ENCODE results near the gene TPD52L1. TPM values are rescaled to one million over a fixed set of nuclear protein-coding genes. Genes with fewer than 3 reads are reported as not detected.

Gene TPD52L1
- total RNA-seq, 1 experiment from 2014 or later: 4.5 TPM

DNA sequence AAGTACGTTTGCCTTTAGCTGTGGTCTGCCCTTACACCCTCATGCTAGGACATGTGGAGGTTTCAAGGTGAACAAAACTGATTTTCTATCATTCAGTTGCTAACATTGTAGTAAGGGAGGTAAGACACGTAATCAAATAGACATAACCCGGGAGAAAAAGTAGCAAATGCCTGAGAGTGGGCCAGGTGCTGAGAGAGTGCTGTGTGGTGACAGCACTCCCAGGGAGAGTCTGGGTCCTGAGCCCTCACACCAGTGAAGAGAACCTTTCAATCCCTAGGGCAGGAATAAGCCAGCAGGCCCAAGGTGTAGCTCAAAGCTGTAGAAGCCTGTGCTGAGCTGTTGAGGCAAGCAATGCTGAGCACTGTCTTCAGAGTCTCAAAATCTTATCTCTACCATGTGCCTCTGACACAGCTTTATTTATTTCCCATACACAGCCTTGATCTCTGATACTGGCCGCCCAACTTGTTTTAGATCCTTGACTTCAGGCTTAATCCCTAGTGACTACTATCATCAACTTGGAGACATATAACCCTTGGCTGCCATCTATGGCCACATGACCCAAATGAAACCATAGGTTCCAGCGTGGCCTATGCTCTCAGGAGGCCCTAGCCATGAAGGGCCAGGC lies 55.2 kb downstream of the TPD52L1 start:
- no peak for DNase-seq (ENCODE audit: low spot score)

DNA sequence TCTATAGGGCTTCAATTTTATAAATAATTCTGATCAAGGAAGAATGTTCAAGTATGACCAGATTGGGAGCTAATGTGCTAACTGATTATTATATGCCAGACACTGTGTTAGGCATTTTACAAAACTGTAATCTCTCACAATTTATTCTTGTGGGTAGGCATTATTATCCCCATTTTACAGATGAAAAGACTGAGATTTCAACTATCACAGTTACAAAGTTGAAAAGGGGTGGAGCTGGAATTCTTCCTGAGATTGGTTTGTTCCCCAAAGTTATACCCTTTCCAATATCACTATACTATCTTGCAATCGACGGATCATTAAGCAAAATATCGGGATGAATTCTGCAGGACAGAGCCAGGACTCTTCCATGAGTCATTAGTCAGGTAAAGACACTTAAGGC lies 57.1 kb downstream of the TPD52L1 start:
- no peak for DNase-seq (ENCODE audit: low spot score)

DNA sequence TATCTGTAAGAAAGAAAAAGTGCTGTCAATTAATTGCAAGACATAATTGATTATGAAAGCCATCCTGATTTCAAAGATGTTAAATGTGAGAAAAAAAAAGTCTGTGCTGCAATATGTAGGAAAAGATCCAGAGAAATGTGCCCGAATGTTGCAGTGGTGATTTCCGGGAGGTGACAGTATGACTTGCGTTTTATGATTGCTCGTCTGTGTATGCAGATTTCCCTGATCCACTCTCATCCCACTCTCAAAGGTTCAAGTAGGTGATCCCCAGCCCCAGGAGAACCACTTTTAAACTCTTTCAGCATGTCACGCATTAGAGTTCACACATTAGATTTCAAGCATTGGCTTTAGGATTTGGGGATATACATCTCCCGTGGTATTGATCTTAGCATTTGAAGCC lies 57.8 kb downstream of the TPD52L1 start:
- no peak for DNase-seq (ENCODE audit: low spot score)

DNA sequence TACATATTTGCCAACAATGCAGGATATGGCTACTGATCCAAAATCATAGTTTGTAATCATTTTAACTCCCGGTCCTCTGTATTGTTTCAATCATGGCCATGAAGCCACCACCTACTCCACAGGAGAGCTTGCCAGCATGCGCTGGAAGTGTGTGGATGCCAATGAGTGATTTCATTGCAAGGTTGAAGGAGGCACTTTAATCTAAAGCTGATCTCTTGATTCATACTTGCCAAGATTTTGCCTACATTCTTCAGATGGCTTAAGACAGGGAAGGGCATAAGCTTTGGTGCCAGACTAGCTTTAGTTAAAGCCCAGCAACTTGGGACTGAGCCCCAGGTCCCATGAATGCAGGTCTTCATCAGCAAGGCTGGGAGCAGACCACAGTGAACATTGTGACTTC lies 58.8 kb downstream of the TPD52L1 start:
- no peak for DNase-seq (ENCODE audit: low spot score)

DNA sequence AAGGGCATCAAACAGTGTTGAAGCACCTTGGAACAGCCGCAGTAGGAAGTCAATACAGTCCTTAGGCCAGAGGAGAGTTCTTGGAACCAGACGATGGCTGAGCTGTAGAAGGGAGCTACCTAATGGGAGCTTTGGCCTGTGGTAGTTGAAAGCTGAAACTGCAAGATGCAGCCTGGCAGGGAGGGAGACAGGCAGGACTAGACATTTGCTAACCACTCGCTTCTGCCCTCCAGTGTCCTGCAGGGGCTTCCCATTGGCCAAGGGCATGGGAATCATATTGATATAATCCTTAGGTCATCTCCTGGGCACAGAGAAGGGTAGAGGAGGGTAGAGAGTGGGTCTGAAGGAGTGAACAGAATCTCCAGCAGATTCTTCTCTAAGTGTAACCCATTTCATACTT lies 60.4 kb downstream of the TPD52L1 start:
- no peak for DNase-seq (ENCODE audit: low spot score)

DNA sequence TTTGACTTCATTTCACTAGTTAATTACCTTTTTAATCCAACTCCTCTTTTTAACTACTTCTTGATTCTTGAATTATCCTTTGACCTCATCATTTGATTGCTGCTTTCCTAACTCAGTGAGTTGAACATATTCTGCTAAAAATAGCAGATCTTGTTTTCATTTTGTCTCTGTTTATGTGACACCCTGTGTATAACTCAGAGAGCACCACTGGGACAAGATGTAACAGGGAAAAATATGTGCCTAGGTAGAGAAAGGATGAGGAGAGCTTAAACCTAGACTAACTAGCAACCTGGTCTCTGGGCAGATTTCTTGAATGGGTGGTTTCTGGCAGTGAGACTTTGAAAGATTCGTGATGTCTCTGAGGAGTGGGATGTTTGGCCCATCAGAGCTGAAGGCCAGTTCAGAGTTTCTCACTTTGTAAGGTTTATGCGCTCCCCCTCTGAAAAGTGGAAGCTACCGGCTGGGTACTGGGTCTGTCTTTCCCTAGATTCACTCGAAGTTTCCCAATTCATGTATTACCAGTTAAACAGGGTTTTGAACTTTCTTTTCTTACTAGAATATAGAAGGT lies 61.8 kb downstream of the TPD52L1 start:
- no peak for DNase-seq (ENCODE audit: low spot score)

DNA sequence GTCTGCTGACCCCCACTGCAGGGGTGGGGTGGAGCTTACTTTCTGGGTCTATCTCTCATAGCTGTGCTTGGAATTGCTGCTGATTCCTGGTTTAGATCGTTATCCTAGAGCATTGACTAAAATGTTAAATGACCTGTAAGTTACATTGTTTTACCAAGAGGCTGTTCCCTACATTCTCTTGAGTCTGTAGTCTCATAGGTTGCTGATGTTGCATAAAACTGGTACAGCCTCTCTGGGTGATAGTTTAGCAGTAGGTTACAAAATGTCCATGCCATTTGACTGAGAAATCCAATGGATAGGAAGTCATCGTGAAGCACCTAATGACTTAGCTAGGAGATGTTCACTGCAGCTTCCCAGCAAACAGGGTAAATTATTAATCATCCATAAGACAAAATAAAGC lies 62.4 kb downstream of the TPD52L1 start:
- no peak for DNase-seq (ENCODE audit: low spot score)

DNA sequence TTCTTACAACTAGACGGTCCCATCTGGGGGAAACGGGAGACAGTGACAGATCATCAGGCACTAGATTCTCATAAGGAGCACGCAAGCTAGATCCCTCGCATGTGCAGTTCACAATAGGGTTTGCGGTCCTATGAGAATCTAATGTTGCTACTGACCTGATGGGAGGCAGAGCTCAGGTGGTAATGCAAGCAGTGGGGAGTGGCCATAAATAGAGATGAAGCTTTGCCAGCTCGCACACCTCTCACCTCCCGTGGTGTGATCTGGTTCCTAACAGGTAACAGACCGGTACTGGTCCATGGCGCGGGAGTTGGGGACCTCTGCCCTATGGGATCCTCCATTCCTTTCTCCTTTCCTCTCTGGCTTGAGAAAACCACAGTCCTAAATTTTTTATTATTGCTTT lies 63.8 kb downstream of the TPD52L1 start:
- no peak for DNase-seq (ENCODE audit: low spot score)

DNA sequence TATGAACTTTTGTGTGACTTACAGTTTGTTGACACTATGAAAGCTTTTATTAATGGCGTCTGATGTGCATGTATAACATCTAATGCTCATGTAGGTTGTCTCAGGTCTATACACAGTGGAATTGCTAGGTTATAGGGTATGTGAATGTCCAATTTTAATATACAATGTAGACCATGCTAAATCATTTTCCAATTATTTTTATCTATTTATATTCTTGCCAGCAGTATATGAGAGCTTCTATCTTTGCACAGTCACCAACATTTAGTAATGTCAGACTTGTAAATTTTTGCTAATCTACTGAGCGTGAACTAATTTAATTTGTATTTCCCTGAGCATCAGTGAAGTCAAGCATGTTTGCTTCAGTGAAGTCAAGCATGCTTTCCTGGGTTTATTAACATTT lies 64.4 kb downstream of the TPD52L1 start:
- no peak for DNase-seq (ENCODE audit: low spot score)

DNA sequence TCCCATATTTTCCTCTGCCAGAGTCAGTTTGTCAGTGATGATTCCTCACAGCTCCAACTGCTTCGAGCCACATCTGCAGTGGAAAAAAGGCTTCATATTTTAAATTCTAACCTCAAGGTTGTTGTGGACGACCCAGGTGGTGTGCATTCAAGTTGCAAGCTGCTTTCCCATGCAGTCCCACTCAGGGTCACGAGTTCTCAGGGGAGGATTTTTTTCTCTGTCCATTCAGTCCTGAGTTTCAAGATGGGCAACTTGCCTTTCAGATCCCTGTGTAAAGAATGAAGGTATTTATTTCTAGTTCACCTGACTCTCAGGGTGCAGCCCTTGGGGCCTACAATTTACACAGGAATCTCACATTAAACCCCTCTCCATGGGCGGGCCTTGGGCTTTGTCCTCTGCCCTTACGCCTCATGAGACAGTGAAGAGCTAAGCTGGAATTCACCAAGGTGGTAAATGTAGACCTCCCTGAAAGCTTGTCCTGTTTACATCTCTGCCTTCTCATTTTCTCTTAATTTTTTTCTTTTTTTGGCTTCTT lies 65.9 kb downstream of the TPD52L1 start:
- DNase-seq (ENCODE audit: low spot score): no peak

DNA sequence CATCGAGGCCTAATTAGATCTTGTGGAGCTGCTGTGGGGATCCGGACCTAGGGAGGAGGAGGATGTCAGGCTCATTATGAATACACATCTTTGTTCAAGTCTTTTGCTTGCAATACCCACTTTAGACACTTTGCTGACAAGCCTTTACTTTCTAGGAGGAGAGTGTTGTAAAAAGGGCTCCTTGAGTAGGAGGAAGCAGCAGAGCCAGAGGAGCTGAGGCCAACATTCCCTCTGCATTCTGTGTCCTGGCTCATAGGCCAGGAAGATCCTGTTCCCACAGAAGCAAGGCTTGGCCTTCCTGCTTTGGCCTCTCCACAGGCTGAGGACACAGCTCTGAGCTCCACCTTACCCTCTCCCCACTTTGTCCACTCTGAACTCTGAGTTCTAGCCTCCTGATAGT lies 67.1 kb downstream of the TPD52L1 start:
- no peak for DNase-seq (ENCODE audit: low spot score)

DNA sequence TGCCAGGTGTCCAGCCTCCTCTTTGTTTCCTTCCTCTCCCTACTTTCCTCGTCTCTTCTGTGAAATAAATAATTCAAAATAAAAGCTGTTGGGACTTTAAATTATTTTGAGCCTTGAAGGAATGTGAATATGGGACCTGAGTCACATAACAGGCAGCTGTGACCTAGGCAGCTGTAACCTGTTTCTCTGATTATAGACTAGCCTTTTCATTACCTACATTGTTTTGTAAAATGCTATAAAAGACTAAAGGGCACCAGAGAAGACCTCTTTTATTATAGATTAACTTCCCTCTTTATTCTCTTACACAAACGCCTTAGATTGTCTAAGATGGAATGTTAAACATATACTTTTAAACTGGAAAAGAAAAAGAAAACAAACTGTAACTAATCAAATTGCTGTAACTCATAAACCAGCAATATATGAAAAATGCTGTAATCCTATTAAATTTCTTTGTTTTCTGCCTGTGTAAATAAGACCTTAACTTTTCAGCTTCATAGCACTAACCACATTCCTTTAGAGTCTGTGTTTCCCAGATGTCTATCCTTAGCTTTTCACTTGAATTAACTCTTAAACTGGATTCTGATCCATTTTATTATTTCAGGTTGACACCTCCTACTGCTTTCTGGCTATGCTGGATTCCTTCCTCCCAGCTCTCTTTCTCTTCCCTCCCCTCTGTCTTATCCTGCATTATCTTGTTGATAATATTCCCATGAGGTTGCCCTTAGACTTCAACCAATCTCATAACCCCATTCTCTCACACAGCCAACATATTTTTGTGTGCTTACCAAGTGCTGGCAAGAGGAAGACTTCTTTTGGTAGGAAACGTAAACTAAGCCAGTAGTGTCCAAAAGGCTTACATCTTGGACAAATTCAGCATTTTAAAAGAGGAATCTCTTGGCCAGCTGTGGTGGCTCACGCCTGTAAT lies 69.2 kb downstream of the TPD52L1 start:
- no peak for DNase-seq (ENCODE audit: low spot score)

DNA sequence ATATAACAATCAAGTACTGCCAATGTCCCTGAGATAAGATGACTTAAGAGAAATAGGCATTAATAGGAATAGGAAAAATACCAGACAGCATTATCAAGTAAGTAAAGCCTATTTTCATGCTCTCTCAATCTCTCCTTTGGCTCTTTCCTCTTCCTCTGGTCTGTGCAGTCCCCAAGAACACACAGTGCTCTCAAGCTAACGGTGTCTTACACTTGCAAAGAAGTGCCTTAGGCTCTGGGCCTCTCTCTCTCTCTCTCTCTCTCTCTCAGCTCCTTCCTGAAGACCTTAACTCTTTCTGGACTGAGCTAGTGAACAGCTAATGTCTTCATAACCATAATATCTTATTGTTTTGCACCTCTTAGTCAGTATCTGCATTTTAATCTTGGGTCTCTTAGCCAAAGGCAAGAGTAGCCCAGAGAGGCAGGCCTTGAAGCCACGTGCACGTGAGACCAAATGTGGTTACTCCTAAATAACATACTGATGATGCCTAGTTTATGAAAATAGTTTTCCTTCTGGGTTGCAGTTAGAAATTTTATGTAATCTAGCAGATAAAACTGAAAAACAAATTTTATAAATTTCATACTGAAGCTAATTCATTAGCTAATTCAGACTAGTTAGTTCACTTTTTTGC lies 70.8 kb downstream of the TPD52L1 start:
- no peak for DNase-seq (ENCODE audit: low spot score)

DNA sequence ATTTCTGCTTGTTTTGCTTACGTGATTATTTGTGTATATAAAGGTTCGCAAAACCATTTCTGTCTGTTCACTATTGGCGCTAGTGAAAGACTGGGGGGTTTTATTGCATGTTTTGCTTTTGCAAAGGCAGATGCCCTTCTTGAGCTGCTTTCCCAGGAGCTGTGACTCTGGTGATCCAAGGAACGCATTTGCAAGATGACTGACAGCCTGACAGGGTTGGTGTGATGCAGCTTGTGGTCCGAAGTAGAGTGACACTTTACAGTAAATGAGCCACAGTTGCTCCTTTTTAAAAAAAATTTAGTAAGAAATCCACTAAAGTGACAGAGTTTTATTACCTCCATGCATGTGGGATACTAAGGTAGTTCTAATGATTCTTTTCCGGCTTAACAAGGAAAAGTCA lies 73.7 kb downstream of the TPD52L1 start:
- no peak for DNase-seq (ENCODE audit: low spot score)

DNA sequence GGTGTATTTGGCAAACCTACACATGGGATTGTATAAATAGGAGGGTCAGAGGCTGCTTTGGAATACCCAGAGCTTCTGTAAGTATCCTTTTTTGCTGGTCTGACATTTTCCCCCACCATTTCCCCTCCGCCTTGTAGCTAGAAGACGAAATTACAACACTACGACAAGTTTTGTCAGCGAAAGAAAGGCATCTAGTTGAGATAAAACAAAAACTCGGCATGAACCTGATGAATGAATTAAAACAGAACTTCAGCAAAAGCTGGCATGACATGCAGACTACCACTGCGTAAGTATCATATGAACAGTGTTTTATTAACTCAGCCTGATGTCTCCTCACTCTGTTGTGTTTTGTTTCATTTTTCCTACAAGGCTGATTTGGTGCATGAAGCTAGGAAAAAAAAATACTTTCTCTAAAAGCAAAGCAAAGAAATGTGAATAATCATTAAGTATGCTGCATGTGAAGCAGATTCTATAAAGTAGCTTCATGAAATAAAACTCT lies 75.5 kb downstream of the TPD52L1 start:
- DNase-seq (ENCODE audit: low spot score): no peak

DNA sequence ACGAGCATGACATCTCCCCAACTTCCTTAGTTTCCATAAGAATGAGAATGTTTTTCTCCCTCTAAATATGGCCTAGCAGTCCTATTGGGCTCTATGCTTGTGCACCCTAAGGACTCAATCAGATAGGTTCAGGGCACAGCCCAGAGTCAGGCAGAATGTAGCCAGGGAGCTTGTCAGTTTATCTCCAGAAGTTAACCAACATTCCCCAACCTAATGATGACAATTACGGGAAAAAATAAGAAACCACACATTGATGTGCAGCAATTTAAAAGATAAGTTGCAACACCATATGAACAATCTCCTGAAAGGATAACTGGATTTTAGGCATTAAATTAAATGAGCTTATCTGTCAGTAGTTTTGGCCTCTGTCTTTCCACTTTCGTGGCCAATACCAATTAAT lies 77.1 kb downstream of the TPD52L1 start:
- no peak for DNase-seq (ENCODE audit: low spot score)

DNA sequence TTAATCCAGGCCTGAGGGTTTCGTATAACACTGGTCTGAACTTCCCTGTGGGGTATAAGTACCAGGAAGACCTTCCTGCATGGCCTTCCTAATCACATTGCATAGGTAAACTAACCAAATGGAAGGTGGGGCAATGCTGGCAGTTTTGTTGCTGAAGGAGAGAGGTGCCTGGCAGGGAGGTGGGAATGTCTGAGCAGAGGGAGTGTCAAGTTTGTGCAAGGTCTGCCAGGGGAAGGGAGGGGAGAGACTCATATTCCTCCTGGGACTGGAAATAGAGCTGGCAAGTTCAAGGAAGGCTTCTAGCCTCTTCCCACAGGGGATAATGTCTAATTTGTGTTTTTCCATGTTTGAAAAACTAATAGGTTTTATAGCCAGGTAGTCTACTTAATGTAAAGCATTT lies 77.6 kb downstream of the TPD52L1 start:
- no peak for DNase-seq (ENCODE audit: low spot score)

DNA sequence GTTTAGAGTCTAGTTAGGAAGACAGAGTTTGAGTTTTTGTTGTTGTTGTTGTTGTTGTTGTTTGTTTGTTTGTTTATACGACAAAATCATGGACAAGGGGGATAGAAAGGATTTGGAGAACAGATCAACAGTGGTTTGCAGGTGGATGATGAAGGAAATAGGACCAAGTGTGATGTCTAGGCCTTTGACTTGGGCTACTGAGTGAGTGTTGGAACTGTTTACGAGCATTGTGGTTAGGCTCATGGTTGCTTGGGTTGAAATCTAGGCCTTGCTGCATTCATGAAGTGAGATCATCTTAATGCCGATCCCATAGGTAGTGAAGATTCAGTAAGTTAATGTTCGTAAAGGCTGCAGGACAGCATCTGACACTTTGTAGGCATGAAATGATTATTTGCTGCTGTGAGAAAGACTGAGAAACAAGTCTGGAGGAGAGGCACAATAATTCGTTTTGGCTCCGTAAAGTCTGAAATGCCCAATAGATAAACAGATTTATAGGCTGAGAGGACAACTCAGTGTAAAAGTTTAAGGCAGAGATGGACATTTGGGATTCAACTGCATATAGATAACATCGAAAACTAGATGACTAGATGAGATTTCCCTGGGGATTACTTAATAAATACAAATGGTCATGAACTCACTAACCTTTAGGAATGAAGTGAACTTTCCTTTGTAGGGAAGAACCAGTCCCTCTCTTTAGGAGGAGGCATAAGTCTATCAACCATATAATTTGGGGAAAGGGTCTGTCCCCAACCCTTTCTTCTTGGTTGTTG lies 78.2 kb downstream of the TPD52L1 start:
- no peak for DNase-seq (ENCODE audit: low spot score)

DNA sequence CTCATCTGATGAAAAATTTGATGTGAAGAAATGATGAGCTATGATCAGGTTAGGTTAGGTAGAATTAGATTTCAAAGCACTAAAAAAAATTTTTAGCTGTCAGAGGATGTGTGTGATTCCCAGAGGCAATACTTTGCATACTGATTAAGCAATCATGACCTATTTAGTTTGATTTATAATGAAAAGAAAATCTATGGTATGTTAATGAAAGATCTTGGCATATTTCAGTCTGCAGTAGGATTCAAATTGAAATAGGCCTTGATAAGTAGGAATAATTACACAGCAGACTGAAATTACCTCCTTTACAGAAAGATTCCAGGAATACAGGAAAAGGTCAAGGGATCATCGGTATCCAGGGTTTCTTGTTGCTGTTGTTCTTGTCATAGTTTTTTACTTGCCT lies 78.9 kb downstream of the TPD52L1 start:
- DNase-seq (ENCODE audit: low spot score): no peak

DNA sequence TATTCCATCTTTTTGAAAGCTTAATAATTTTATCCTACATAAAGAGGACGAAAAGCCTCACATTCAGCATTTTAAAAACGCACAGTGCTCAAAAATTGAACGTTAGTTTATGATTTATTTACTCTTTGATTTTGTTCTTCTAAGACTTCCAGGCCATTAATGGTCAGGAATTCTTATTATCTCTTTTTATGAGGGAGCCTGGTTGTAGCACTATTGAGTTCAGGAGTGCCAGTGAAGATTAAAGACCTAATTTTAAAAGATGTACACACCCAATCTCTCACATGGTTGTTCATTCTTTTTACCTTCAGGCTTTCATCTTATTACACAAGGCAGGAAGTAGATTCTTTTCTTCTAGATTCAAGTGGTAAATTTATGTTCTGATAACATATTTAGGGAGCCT lies 79.6 kb downstream of the TPD52L1 start:
- DNase-seq (ENCODE audit: low spot score): no peak
